Adrenal gland (tissue), 12 donors: Measurements from ENCODE around the gene TCF12. TPM values are rescaled to one million over a fixed set of nuclear protein-coding genes. Genes with fewer than 3 reads are reported as not detected.

Experiments used
- DNase-seq, 7 donors: peaks; one replicate each; pipeline ENCODE4 v3.0.0-alpha.2; 2019 to 2020
- H3K27ac ChIP-seq, 5 donors: fragments of 200-600 bp; sonication (generic) in 4 of 5; 1 replicate in 3 of 5; 2 replicates in 2 of 5; pipeline versions ENCODE4 v1.5.1 to v1.8.0; 2016 to 2020; ENCODE audit warnings: mild to moderate bottlenecking in 1 of 5
- H3K27me3 ChIP-seq: fragments of 200-600 bp; 2 replicates; pipeline ENCODE4 v1.8.0; 2021
- H3K36me3 ChIP-seq, 2 donors: fragments of 200-600 bp; replicated peaks in 1 of 2; 1 replicate in 1 of 2; 2 replicates in 1 of 2; pipeline versions ENCODE4 v1.5.1 to v1.8.0; 2018 to 2022
- H3K4me1 ChIP-seq, 2 donors: fragments of 200-600 bp; replicated peaks in 1 of 2; 1 replicate in 1 of 2; 2 replicates in 1 of 2; pipeline versions ENCODE4 v1.5.1 to v1.8.0; 2018 to 2021
- H3K4me3 ChIP-seq, 4 donors: fragments of 200-600 bp; sonication (generic) in 3 of 4; one replicate each; pipeline ENCODE4 v1.5.1; 2016 to 2018
- H3K9me3 ChIP-seq, 3 donors: fragments of 200-600 bp; sonication (generic) in 1 of 3; replicated peaks in 1 of 3; 1 replicate in 2 of 3; 2 replicates in 1 of 3; pipeline versions ENCODE4 v1.5.1 to v1.8.0; 2016 to 2021
- CTCF ChIP-seq, 6 experiments: fragments of 450-650 bp in 4 of 6; fragments of 200-600 bp in 2 of 6; sonication (generic) in 1 of 6; IDR thresholded peaks; 1 replicate in 5 of 6; 2 replicates in 1 of 6; pipeline versions ENCODE4 v1.5.1 to v1.8.0; 2016 to 2021; ENCODE audit warnings: antibody characterized with exemption in 6 of 6, mild to moderate bottlenecking in 2 of 6, moderate library complexity in 1 of 6
- POLR2A ChIP-seq, 2 donors: fragments of 450-650 bp; IDR thresholded peaks; one replicate each; pipeline ENCODE4 v1.6.1; 2017; ENCODE audit warnings: antibody characterized with exemption in 2 of 2, mild to moderate bottlenecking in 2 of 2, moderate library complexity in 1 of 2
- WGBS, 4 donors: extraction: QIAGEN DNeasy Blood & Tissue Kit in 2 of 4; methylation state at CpG; one replicate each; pipeline versions ENCODE4 v1.1.5 to v1.1.7; 2013 to 2017; 5-methylcytosine and 5-hydroxymethylcytosine counted together
- intact Hi-C, 2 donors: fragments of 100-400 bp; cut with DNase I; formaldehyde crosslinking; loops; one replicate each; pipeline versions ENCODE4 v1.14.1 to v1.15.0; 2022 to 2023
- polyA plus RNA-seq, 3 donors: library from polyadenylated mRNA; stranded (reverse); fragments of 200-250 nt in 2 of 3; fragments of 350-450 nt in 1 of 3; fragmentation: Illumina TruSeq in 1 of 3; extraction: RNeasy Lipid Tissue Mini Kit (QIAGEN cat#74804) in 1 of 3; gene quantifications; one replicate each; pipeline ENCODE4 v1.2.3, GENCODE V29; 2013 to 2014
- total RNA-seq, 9 donors: library from RNA; depleted of rRNA in 4 of 9; stranded (reverse); fragments of >200 nt in 4 of 9; fragments of 120-200 nt in 1 of 9; fragmentation: NEBNext Ultra II Directional in 1 of 9; extraction: Animal tissue kit (Norgen Biotek cat#: 25700) in 1 of 9; gene quantifications; one replicate each; pipeline versions ENCODE4 v1.1.0 to v1.2.4, GENCODE V29; 2013 to 2023
- donor health status: healthy with polysubstance abuse.
- donor health status: Bipolar disorder and iron deficiency.
- donor health status: DM: yes; HTN: yes; CAD: no.
- donor health status: DM: no; HTN: no; CAD: no.
- donor health status: DM: no; HTN: no; CAD: no.
- donor health status: DM: yes; HTN: yes; CAD: no.

Gene TCF12
- total and polyA plus RNA-seq, 12 donors = 7.6 to 121 (median 75.6) TPM

GRCh38 chr15:57301307-57301706, 382.9 kb downstream of the TCF12 start:
- TF ChIP-seq CTCF (IDR thresholded peaks at IDR 0.05) = no peak
- Histone ChIP-seq H3K4me1 (peaks cover 0 to 5% of the 10 kb centered on the region in 2 donors), H3K9me3 (no peaks in the 10 kb centered on the region), H3K27me3 (no peaks in the 10 kb centered on the region), H3K36me3 (no peaks in the 10 kb centered on the region), H3K27ac (no peak overlapping the region), H3K4me3 (no peak overlapping the region)
- intact Hi-C loops = loop anchor here (5.0 to 10.0 kb wide), 3 partner anchors 157 to 479 kb away; partner anchors contain the start of gene TCF12 (in 1 of the 2)
- WGBS, 4 donors = 82 to 89% (median 85%) methylated on average over 4 of the region's 4 CpGs
- DNase-seq = peak in 1 of 7 donors; percentile 20

GRCh38 chr15:57302640-57303257, 384.3 kb downstream of the TCF12 start:
- peak in 1 of 7 donors; percentile 20 for DNase-seq
- Histone ChIP-seq H3K27ac (no peak overlapping the region), H3K9me3 (no peaks in the 10 kb centered on the region), H3K4me1 (peaks cover 3 to 14% of the 10 kb centered on the region in 2 donors), H3K36me3 (no peaks in the 10 kb centered on the region), H3K27me3 (no peaks in the 10 kb centered on the region), H3K4me3 (no peak overlapping the region)
- 75 to 86% (median 80%) methylated on average over 9 of the region's 9 CpGs for WGBS, 4 donors
- intact Hi-C loops = loop anchor here (5.0 to 10.0 kb wide), 3 partner anchors 158 to 480 kb away; partner anchors contain the start of gene TCF12 (in 1 of the 2)
- TF ChIP-seq CTCF (IDR thresholded peaks at IDR 0.05) (no peak), POLR2A (IDR thresholded peaks at IDR 0.05) (no peak)

GRCh38 chr15:57305009-57305408, 386.6 kb downstream of the TCF12 start:
- WGBS, 4 donors = 95 to 99% (median 96%) methylated on average over 4 of the region's 4 CpGs
- intact Hi-C loops = loop anchor here (5.0 to 10.0 kb wide), 3 partner anchors 160 to 808 kb away; partner anchors contain the start of gene TCF12 (in 1 of the 2)
- H3K27me3 ChIP-seq = no peaks in the 10 kb centered on the region
- peaks cover 3 to 14% of the 10 kb centered on the region in 2 donors for H3K4me1 ChIP-seq
- no peak overlapping the region for H3K4me3 ChIP-seq
- H3K9me3 ChIP-seq = no peaks in the 10 kb centered on the region
- peak in 1 of 7 donors; percentile 17 for DNase-seq
- H3K36me3 ChIP-seq = no peaks in the 10 kb centered on the region
- no peak overlapping the region for H3K27ac ChIP-seq
- TF ChIP-seq POLR2A (IDR thresholded peaks at IDR 0.05) (no peak), CTCF (IDR thresholded peaks at IDR 0.05) (no peak)

- H3K9me3 ChIP-seq = no peaks in the 10 kb centered on the region
- H3K27ac ChIP-seq = peak overlapping the region in 1 of 5 donors; percentile 17
- H3K4me3 ChIP-seq = peak overlapping the region in 3 of 4 donors; percentile 20 to 70 (median 29)
- TF ChIP-seq CTCF (IDR thresholded peaks at IDR 0.05) (peak; percentile 77 to 89 (median 81)), POLR2A (IDR thresholded peaks at IDR 0.05) (no peak)
- peak; percentile 78 to 90 (median 88) for DNase-seq
- 3 to 5% (median 5%) methylated on average over 37 to 45 of the region's 45 CpGs for WGBS, 4 donors
- intact Hi-C loops = loop anchor here (5.0 to 10.0 kb wide), 3 partner anchors 162 to 809 kb away; partner anchors contain the start of gene TCF12 (in 1 of the 2)
- no peaks in the 10 kb centered on the region for H3K27me3 ChIP-seq
- no peaks in the 10 kb centered on the region for H3K36me3 ChIP-seq
- H3K4me1 ChIP-seq = peaks cover 3 to 14% of the 10 kb centered on the region in 2 donors
These were observed 387.9 kb downstream of the TCF12 start for GRCh38 chr15:57306161-57306943.
